C1 segment of cervical spinal cord (tissue), 14 donors: Measurements from ENCODE around the gene TMEM129.
A peak's percentile ranks its signal among the peaks of the same experiment; 100 is the strongest.

Experiments used
- DNase-seq, 14 donors: peaks; one replicate each; lab custom pipeline; 2025; lab: John Stamatoyannopoulos, UW

Gene TMEM129

GRCh38 chr4:1669850-1670249 lies 51.3 kb downstream of the TMEM129 start:
- no peak for DNase-seq

- DNase-seq, result no peak
Measured at GRCh38 chr4:1669270-1669669, 51.9 kb downstream of the TMEM129 start.

GRCh38 chr4:1668488-1668840 lies 52.7 kb downstream of the TMEM129 start:
- DNase-seq, result no peak

GRCh38 chr4:1667273-1667672 lies 53.9 kb downstream of the TMEM129 start:
- DNase-seq, result no peak

- DNase-seq, result peak in 1 of 14 donors; percentile 87
Measured at GRCh38 chr4:1666391-1666790, 54.7 kb downstream of the TMEM129 start.
